Subcutaneous adipose tissue (tissue), 4 donors: ENCODE measurements around the gene TMEM9B. TPM values are rescaled to one million over a fixed set of nuclear protein-coding genes. Genes with fewer than 3 reads are reported as not detected.

Experiments used
- total RNA-seq, 4 donors: library from RNA; depleted of rRNA; stranded (reverse); fragments of >200 nt; gene quantifications; one replicate each; pipeline ENCODE4 v1.1.0, GENCODE V29; 2016
- TF ChIP-seq, protein P1 (sequence below): fragments of 450-650 bp; IDR thresholded peaks from one replicate; pipeline ENCODE4 v1.5.1; 2016; ENCODE audit warnings: low read depth, mild to moderate bottlenecking, control low read depth, antibody characterized with exemption, moderate library complexity

The TMEM9B gene
- total RNA-seq, 4 donors from 2014 or later: 37.1 to 56.8 (median 47.0) TPM

DNA sequence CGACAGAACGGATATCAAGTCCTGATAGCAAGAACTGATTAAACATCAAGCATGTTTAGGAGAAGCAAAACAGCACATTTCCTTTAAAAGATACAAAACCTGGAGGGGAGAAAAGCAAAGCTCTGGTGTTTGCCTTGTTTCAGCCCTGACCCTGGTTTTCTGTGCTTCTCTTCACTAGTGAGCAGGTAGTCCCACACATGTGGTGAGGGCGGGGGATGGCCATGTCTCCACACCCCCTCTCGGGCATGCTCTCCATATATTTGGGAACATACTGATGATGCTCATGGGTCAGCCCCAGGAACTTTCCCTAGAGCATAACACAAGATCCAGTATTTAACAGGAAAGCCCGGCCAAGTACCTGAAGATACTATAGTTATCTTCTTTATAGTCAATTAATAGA is 41.6 kb downstream of the TMEM9B start:
- TF ChIP-seq, protein P1, sequence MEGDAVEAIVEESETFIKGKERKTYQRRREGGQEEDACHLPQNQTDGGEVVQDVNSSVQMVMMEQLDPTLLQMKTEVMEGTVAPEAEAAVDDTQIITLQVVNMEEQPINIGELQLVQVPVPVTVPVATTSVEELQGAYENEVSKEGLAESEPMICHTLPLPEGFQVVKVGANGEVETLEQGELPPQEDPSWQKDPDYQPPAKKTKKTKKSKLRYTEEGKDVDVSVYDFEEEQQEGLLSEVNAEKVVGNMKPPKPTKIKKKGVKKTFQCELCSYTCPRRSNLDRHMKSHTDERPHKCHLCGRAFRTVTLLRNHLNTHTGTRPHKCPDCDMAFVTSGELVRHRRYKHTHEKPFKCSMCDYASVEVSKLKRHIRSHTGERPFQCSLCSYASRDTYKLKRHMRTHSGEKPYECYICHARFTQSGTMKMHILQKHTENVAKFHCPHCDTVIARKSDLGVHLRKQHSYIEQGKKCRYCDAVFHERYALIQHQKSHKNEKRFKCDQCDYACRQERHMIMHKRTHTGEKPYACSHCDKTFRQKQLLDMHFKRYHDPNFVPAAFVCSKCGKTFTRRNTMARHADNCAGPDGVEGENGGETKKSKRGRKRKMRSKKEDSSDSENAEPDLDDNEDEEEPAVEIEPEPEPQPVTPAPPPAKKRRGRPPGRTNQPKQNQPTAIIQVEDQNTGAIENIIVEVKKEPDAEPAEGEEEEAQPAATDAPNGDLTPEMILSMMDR: no peak

GRCh38 chr11:8917157-8917825 is 47.0 kb downstream of the TMEM9B start:
- TF ChIP-seq, protein P1: no peak

DNA sequence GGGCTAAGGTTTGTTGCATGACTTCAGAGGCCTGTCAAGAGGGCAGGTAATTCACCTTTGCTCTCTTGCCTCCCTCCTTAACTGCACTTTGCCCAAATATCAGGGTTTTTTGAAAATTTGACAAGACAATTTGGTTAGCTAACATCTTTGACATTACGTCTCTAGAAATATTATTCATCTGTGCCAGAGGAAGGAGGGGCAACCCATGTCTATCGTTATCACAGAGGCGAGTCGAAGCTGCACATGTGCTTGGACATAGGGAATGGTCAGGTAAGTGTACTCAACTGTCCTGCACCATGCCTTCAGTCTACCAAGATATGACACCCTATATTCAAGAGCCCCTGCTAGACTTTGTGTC is 49.6 kb downstream of the TMEM9B start:
- TF ChIP-seq, protein P1: no peak

DNA sequence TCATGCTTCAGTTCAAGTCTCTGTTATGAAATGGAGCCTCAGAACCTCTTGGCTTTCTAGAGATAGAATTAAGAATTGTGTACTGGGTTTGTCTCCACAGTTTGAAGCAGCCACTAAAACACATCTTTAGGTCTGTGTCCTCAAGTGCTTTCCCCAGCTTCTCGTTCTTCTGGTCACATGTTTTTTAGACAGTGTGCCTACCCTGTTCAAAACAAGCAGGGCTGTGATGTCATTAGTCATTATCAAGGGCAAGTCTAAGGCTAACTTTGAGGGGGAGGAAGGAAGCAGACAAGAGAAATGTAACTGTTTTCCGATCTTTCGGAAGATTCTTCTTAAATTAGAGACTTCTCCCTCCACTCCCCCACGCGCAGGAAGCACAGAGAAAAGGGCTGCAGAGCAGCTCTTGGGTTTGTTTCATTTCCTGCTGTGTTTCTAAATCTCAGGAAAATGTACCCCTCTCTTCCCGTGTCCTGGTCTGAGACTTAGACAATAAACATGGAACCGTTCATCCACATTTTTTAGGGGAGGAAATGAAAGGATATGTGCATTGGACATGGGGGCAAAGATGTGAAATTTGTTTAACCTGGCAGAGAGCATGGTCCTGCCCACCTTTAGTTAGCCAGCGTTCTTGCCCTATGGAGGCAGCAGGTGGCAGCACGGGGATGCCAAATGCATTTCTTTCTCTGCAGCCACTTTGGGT is 50.1 kb downstream of the TMEM9B start:
- TF ChIP-seq, protein P1: no peak

DNA sequence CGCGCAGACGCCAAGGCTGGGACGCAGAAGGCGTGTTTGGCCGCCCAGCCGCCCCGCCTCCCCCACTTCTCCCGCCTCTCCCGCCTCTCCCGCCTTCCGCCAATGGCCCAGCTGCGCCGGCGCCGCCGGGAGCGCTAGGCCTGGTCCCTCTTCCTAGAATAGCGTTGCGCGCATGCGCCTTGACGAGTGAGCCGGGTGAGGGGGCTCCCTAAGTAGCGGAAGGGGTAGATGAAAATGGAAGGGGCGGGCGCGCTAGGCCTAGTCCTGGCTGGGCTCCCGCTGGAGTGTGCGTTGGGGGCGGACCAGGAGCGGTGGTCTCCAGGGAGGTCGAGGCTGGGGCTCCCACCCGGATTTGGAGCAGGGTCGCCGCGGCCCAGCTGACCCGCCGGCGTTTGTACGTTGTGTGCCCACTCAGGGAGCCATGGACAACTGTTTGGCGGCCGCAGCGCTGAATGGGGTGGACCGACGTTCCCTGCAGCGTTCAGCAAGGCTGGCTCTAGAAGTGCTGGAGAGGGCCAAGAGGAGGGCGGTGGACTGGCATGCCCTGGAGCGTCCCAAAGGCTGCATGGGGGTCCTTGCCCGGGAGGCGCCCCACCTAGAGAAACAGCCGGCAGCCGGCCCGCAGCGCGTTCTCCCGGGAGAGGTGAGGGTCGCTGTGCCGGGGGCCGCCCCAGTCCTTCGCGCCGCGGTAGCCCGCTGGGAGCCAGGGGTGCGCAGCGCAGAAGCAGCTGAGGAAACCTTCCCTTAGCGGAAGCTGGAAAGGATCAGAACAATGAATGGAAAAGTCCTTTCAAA is 53.0 kb downstream of the TMEM9B start, which contains the start of gene AKIP1:
TSS of gene AKIP1 (plus strand) at position 161 of the 795 bp plus-strand sequence. CDS start at position 422, 261 bp downstream.
- TF ChIP-seq, protein P1: no peak

DNA sequence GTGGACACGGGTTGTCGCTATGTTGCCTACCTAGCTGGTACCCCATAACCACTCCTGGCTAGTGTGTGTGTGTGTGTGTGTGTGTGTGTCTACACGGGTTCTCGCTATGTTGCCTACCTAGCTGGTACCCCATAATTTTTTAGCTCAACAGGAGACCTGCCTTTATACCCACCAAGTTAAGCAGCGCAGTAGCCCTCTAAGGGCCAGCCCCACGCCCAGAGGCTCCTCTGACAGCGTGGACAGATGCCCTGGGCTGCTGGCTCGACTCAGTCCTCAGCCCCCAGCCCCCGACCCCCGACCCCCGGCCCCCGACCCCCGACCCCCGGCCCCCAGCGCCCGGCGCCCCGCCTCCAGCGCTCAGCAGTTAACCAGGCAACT is 53.6 kb downstream of the TMEM9B start:
- TF ChIP-seq, protein P1: no peak

- TF ChIP-seq, protein P1: no peak
These were observed 56.1 kb downstream of the TMEM9B start for GRCh38 chr11:8908099-8908498.
